ENCODE measurements around the gene DVL2.

Gene DVL2

GRCh38 chr17:7205561-7205960 lies 28.8 kb downstream of the DVL2 start:
- H4K20me1 ChIP-seq (ENCODE audit: control insufficient read depth, insufficient read depth, low read depth, low read length) = no peaks in the 10 kb centered on the region; the same call in 1 of the 2 replicates
- peak overlapping the region; percentile 91 for H3K4me2 ChIP-seq (ENCODE audit: low read length)
- H3K9me2 ChIP-seq (replicated peaks; ENCODE audit: control insufficient read depth, low read length) = no peaks in the 10 kb centered on the region
- H3K4me1 ChIP-seq (ENCODE audit: control insufficient read depth, low read length) = peaks cover 21% of the 10 kb centered on the region
- H3K27ac ChIP-seq (ENCODE audit: low read depth, low read length) = peak overlapping the region; percentile 69
- no peaks in the 10 kb centered on the region for H3K27me3 ChIP-seq (ENCODE audit: control insufficient read depth, low read length)
- no peaks in the 10 kb centered on the region for H3K9me3 ChIP-seq (ENCODE audit: control insufficient read depth, insufficient read depth, low read length)
- peaks cover 16% of the 10 kb centered on the region for H3K36me3 ChIP-seq (ENCODE audit: control insufficient read depth, low read length)
- peaks cover 7% of the 10 kb centered on the region for H3K79me2 ChIP-seq (ENCODE audit: control insufficient read depth, low read length)
- 0 out of 2 replicates have a peak, but pooled peaks cover 2% of the 10 kb centered on the region for H3F3A ChIP-seq (ENCODE audit: control insufficient read depth, insufficient read depth)
- TF ChIP-seq EZH2phosphoT487 (IDR thresholded peaks at IDR 0.05; ENCODE audit: borderline replicate concordance, low read length) (no peak), CTCF (IDR thresholded peaks at IDR 0.05; ENCODE audit: low read depth, low read length, poor library complexity, severe bottlenecking) (no peak)
- H3K4me3 ChIP-seq (ENCODE audit: low read length) = peak overlapping the region; percentile 82

- Histone ChIP-seq H4K20me1 (ENCODE audit: control insufficient read depth, insufficient read depth, low read depth, low read length) (no peaks in the 10 kb centered on the region), H3K4me3 (ENCODE audit: low read length) (peak overlapping the region; percentile 82)
These were observed 29.4 kb downstream of the DVL2 start for GRCh38 chr17:7204828-7205461.

GRCh38 chr17:7204336-7204735 lies 30.0 kb downstream of the DVL2 start:
- Histone ChIP-seq H3K9me3 (ENCODE audit: control insufficient read depth, insufficient read depth, low read length) (no peaks in the 10 kb centered on the region), H3K79me2 (ENCODE audit: control insufficient read depth, low read length) (0 out of 2 replicates have a peak, but pooled peaks cover 2% of the 10 kb centered on the region), H3K36me3 (ENCODE audit: control insufficient read depth, low read length) (peaks cover 16% of the 10 kb centered on the region), H3K27ac (ENCODE audit: low read depth, low read length) (peak overlapping the region; percentile 69), H3K4me3 (ENCODE audit: low read length) (peak overlapping the region; percentile 82), H3K9me2 (replicated peaks; ENCODE audit: control insufficient read depth, low read length) (no peaks in the 10 kb centered on the region), H3K4me1 (ENCODE audit: control insufficient read depth, low read length) (peaks cover 21% of the 10 kb centered on the region), H3F3A (ENCODE audit: control insufficient read depth, insufficient read depth) (no peaks in the 10 kb centered on the region), H3K4me2 (ENCODE audit: low read length) (peak overlapping the region; percentile 91), H4K20me1 (ENCODE audit: control insufficient read depth, insufficient read depth, low read depth, low read length) (no peaks in the 10 kb centered on the region), H3K27me3 (ENCODE audit: control insufficient read depth, low read length) (no peaks in the 10 kb centered on the region)
- TF ChIP-seq CTCF (IDR thresholded peaks at IDR 0.05; ENCODE audit: low read depth, low read length, poor library complexity, severe bottlenecking) (no peak), EZH2phosphoT487 (IDR thresholded peaks at IDR 0.05; ENCODE audit: borderline replicate concordance, low read length) (no peak)

More at GRCh38 chr17:7204828-7205461, 29.4 kb downstream of the DVL2 start:
- Histone ChIP-seq H3K27ac (ENCODE audit: low read depth, low read length) (peak overlapping the region; percentile 69), H3K79me2 (ENCODE audit: control insufficient read depth, low read length) (0 out of 2 replicates have a peak, but pooled peaks cover 2% of the 10 kb centered on the region), H3K27me3 (ENCODE audit: control insufficient read depth, low read length) (no peaks in the 10 kb centered on the region), H3K4me2 (ENCODE audit: low read length) (peak overlapping the region; percentile 91), H3K9me3 (ENCODE audit: control insufficient read depth, insufficient read depth, low read length) (no peaks in the 10 kb centered on the region), H3K4me1 (ENCODE audit: control insufficient read depth, low read length) (peaks cover 21% of the 10 kb centered on the region), H3F3A (ENCODE audit: control insufficient read depth, insufficient read depth) (no peaks in the 10 kb centered on the region), H3K9me2 (replicated peaks; ENCODE audit: control insufficient read depth, low read length) (no peaks in the 10 kb centered on the region), H3K36me3 (ENCODE audit: control insufficient read depth, low read length) (peaks cover 16% of the 10 kb centered on the region)
- TF ChIP-seq CTCF (IDR thresholded peaks at IDR 0.05; ENCODE audit: low read depth, low read length, poor library complexity, severe bottlenecking) (no peak), EZH2phosphoT487 (IDR thresholded peaks at IDR 0.05; ENCODE audit: borderline replicate concordance, low read length) (no peak)
